Urinary bladder (tissue), 4 donors: ENCODE data around the gene SNAP47. TPM values are rescaled to one million over a fixed set of nuclear protein-coding genes. Genes with fewer than 3 reads are reported as not detected.

ENCODE experiments used
- DNase-seq: peaks from one replicate; pipeline ENCODE4 v3.0.0-alpha.2; 2015; ENCODE audit errors: extremely low spot score
- H3K27ac ChIP-seq: one replicate; pipeline ENCODE4 v1.5.1; 2013; ENCODE audit warnings: low read depth, mild to moderate bottlenecking, moderate library complexity
- H3K36me3 ChIP-seq: one replicate; pipeline ENCODE4 v1.6.1; 2013; ENCODE audit warnings: mild to moderate bottlenecking, moderate library complexity; ENCODE audit not compliant: insufficient read depth
- H3K4me1 ChIP-seq: one replicate; pipeline ENCODE4 v1.6.1; 2013; ENCODE audit warnings: mild to moderate bottlenecking, moderate library complexity; ENCODE audit not compliant: insufficient read depth
- H3K4me3 ChIP-seq: one replicate; pipeline ENCODE4 v1.5.1; 2013; ENCODE audit warnings: low read depth, low read length
- WGBS: extraction: QIAGEN DNeasy Blood & Tissue Kit; methylation state at CpG from one replicate; pipeline ENCODE4 v1.1.7; 2013; 5-methylcytosine and 5-hydroxymethylcytosine counted together
- polyA plus RNA-seq: library from polyadenylated mRNA; stranded (reverse); fragments of 200-250 nt; gene quantifications from one replicate; pipeline ENCODE4 v1.2.3, GENCODE V29; 2013
- total RNA-seq: library from RNA; depleted of rRNA; stranded (reverse); fragments of >200 nt; gene quantifications from one replicate; pipeline ENCODE4 v1.2.3, GENCODE V29; 2014
- donor health status: healthy with polysubstance abuse.
- donor health status: healthy.

The SNAP47 gene
- total and polyA plus RNA-seq, 2 donors = 33.8 to 37.0 TPM

DNA sequence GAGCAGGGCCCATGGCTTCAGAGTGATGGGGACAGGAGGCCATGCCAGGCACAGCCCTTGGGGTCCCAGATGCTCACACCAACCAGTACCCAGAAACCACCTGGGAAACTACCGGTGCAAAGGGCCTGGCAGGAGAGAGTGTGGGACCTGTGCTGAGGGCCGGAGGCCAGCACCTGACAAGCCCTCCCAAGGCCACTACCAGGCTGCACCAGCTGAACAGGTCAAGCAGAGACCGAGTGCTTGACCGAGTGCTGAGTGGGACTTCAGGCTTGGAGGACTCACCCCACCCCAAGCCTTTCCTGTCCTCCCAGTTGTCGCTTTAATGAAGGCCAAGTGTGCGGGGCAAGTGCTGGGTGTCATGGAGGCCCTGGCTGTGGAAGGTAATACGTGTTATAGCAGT lies 36.5 kb downstream of the SNAP47 start:
- no peak for DNase-seq
- Histone ChIP-seq H3K4me1 (no peaks in the 10 kb centered on the region), H3K27ac (no peak overlapping the region), H3K36me3 (no peaks in the 10 kb centered on the region), H3K4me3 (no peak overlapping the region)
- 96% methylated on average over 7 of the region's 7 CpGs for WGBS

DNA sequence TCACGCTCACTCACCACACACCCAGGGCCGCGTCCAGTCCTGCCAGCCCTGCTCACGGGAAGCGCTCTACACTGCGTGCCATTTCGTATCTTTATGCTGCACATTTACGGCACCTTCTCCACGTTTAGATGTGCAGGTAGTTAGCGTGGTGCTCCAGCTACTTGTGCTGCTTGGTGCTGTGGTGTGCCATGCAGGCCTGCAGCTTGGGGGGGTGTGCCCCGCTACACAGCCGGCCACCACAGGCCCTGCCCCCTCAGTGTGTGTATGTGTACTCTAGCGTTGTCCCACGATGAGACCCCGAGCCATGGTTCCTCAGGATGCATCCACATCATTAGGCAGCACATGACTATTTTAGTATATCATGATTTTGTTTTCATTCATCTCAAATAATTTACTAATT lies 38.3 kb downstream of the SNAP47 start:
- 92% methylated on average over 15 of the region's 15 CpGs for WGBS
- no peaks in the 10 kb centered on the region for H3K4me1 ChIP-seq
- H3K4me3 ChIP-seq = no peak overlapping the region
- H3K36me3 ChIP-seq = no peaks in the 10 kb centered on the region
- no peak for DNase-seq
- H3K27ac ChIP-seq = no peak overlapping the region

DNA sequence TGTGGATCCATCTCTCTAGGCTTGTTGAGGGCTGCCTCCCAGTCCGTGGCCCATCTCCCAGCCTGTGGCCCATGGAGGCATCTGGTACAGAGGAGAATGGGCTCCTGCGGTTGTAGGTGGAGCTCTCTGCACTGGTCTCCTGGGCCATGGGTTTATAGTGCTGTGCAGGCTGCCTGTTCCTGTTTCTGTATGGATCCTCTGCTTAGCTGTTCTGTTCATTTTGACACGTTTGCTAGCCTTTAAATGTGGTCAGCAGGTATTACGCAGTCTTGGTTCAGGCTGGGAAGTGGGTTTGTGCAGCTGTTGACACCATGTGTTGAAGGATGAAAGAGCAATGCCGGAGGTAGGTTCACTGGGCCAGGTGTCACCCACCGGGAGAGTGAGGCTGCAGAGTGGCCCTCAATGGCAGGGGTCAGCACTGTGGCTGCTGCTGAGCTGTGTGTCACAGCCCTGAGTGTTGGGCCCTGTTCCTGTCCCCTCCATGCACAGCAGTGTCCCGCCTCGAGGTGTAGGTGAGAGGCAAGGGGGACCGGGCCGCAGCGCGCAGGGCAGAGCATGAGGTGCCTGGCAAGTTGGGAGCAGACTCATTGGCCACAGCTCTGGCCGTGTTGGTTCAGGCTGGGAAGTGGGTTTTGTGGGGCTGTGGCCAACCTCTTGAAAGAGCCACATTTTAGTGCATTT lies 39.0 kb downstream of the SNAP47 start:
- Histone ChIP-seq H3K27ac (no peak overlapping the region), H3K36me3 (no peaks in the 10 kb centered on the region), H3K4me3 (no peak overlapping the region), H3K4me1 (no peaks in the 10 kb centered on the region)
- no peak for DNase-seq
- WGBS = 91% methylated on average over 13 of the region's 13 CpGs

DNA sequence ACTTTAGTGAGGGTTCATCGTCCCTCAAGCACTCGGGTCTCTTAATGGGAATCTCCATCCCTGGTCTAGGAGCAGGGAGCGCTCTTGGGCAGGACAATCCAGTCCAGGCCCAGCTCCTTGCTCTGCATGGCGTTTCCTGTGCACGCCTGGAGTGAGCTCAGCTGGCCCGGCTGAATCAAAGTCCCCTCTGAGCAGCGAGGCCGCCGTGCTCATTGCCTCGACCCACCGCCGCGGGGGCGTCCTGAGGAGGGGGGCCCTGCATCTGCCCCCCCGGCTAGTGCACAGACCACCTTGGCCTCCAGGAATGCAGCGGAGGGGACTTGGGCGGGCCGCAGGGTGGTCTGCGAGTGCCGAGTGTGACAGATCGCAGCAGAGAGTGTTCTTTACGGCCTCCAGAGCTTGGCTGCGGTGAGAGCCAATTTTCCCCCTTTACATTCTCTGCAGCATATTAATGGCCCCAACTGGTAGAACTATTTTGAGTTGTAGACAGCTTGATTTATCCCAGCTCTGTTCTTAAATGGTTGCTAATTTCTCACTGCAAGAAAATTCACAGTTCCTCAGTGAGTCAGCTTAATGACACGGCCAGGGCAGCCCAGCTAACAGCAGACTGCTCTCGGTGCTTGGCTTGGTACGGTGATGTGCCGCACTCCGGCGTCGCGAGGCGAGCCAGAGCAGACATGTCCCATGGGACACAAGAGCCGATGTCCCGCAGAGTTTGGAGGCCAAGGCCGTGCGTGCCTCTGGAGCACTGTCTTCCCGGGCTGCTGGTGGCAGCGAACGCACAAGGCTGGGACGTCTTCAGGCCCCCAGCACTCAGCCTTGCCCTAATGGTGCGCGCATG lies 39.8 kb downstream of the SNAP47 start:
- no peak for DNase-seq
- H3K4me1 ChIP-seq = no peaks in the 10 kb centered on the region
- 74% methylated on average over 42 of the region's 42 CpGs for WGBS
- H3K36me3 ChIP-seq = no peaks in the 10 kb centered on the region
- no peak overlapping the region for H3K27ac ChIP-seq
- H3K4me3 ChIP-seq = no peak overlapping the region

DNA sequence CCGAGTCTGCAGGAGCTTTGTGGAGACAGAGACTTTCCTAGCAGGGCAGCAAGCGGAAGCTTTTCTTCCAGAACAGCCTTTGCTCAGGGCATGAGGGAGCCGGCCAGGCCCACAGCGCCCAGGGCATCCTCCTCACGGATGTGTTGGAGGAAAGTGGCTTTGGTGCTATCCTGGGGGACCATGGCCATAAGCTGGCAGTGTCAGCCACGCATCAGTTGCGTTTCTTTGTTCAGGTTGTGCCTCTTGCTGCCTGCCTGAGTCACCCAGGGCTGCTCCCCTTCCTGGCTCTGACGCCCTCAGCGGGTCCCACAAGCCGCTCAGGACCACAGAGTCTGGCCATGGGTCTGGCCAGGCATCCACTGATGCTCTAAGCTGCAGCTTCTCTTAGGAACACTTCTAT lies 40.6 kb downstream of the SNAP47 start:
- 95% methylated on average over 10 of the region's 10 CpGs for WGBS
- no peak overlapping the region for H3K4me3 ChIP-seq
- peaks cover 4% of the 10 kb centered on the region for H3K36me3 ChIP-seq
- no peaks in the 10 kb centered on the region for H3K4me1 ChIP-seq
- DNase-seq = no peak
- no peak overlapping the region for H3K27ac ChIP-seq

DNA sequence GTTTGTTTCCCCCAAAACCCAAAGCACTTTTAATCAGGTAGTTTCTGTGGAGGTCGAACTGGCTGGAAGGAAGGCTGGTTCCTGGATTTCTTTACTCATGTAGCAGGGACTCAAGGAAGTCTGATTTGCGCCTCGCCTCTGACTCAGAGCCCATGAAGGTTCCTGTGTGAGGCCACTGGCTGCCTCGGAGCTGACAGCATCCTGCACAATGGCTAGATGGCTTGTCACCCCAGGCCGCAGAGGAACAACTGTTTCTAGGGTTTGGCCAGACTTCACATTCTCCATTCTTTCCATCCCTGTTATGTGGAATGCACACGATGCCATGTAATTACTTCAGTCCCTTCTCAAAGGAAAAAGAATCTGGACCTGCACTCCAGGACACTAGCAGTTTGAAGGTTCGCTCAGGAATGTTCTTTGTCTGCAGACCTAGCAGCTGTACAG lies 41.1 kb downstream of the SNAP47 start:
- Histone ChIP-seq H3K4me3 (no peak overlapping the region), H3K36me3 (peaks cover 4% of the 10 kb centered on the region), H3K27ac (no peak overlapping the region), H3K4me1 (no peaks in the 10 kb centered on the region)
- DNase-seq = no peak
- WGBS = 92% methylated on average over 7 of the region's 7 CpGs

DNA sequence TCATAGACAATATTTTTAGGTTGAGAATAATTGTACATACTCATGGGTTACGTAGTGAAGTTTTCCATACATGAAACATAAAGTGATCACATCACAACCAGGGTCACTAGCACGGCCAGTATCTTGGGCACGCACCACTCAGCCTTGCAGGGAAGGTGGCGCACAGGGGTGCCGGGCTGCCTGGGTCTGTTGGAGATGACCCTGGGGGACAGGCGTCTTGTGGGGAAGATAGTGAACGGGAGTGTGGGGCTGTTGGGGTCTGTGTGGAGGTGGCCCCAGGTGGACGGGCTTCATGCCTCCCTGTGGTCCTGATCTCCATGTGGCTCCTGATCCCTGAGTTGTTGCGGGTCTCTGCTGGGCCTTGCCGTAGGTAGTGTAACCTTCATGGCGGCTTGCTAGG lies 41.9 kb downstream of the SNAP47 start:
- 94% methylated on average over 11 of the region's 11 CpGs for WGBS
- DNase-seq = no peak

DNA sequence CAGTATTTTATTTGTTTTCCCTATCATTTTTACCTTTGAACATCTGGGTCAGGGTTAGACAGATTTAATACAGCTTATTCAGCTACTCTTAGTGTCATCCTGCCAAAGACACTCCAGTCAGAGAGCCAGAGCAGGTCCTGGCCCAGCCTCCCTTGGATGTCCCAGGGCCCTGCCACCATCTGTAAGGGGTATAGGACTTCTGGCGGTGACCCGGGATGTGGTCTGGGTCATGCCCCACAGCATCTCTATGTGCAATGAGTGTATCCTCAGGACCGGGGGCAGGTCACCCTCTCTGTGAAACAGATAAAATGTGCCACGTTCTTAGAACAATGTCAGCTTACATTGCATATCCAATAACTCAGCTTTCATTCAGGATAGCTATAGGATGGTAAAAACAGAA lies 42.4 kb downstream of the SNAP47 start:
- DNase-seq = no peak
- H3K27ac ChIP-seq = no peak overlapping the region
- WGBS = 95% methylated on average over 4 of the region's 4 CpGs
- peaks cover 4% of the 10 kb centered on the region for H3K36me3 ChIP-seq
- no peak overlapping the region for H3K4me3 ChIP-seq
- no peaks in the 10 kb centered on the region for H3K4me1 ChIP-seq

More for the DNA sequence above, 41.9 kb downstream of the SNAP47 start:
- Histone ChIP-seq H3K36me3 (peaks cover 4% of the 10 kb centered on the region), H3K4me1 (no peaks in the 10 kb centered on the region), H3K4me3 (no peak overlapping the region), H3K27ac (no peak overlapping the region)

DNA sequence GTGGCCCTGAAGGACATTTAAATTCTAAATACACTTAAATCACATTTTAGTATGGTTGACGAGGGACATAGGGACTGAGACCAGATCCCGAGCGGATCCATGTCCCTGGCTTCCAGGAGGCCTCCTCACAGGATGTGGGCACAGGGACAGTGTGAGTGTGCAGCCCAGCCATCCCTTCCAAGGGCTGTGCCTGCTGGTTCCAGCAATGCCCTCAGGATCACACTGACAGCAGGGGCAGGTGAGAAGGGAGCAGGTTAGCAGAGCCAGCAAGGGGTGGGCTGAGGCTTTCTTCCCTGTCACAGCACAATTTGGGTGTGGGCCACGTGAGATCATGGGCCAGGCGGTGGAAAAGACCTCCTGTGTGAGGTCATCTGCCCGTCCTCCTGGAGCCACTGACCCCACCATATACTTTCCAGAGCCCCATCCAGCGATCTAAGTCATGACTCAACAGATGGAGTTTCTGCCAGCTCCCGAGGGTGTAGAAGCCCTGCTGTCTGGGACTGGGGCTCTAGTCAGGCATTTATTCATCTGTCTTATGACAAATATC lies 43.2 kb downstream of the SNAP47 start:
- no peak overlapping the region for H3K27ac ChIP-seq

DNA sequence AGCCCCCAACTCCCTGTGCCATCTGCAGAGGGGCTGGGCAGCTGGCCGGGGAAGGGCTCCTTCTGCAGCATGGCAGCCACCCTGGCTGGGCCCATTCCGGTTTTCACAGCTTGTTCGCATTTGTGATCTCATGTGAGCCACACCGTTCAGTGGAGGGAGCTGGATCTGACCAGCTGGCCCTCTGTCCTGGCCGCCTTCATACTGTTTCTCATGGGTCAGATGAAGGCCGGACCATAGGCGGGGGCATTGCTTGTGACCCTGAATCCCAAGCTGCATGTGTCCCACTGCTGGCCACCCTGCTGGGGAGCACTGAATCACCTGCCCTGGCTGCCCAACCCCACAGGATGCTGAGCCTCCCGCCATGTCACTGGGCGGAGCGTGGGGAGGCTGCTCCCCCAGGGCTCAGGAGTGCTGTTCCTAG lies 43.8 kb downstream of the SNAP47 start:
- Histone ChIP-seq H3K36me3 (peaks cover 4% of the 10 kb centered on the region), H3K27ac (no peak overlapping the region), H3K4me3 (no peak overlapping the region), H3K4me1 (no peaks in the 10 kb centered on the region)
- WGBS = 88% methylated on average over 10 of the region's 10 CpGs
- no peak for DNase-seq

More for the DNA sequence above, 43.2 kb downstream of the SNAP47 start:
- no peak overlapping the region for H3K4me3 ChIP-seq
- no peaks in the 10 kb centered on the region for H3K4me1 ChIP-seq
- H3K36me3 ChIP-seq = peaks cover 4% of the 10 kb centered on the region
- WGBS = 83% methylated on average over 8 of the region's 8 CpGs
- no peak for DNase-seq

DNA sequence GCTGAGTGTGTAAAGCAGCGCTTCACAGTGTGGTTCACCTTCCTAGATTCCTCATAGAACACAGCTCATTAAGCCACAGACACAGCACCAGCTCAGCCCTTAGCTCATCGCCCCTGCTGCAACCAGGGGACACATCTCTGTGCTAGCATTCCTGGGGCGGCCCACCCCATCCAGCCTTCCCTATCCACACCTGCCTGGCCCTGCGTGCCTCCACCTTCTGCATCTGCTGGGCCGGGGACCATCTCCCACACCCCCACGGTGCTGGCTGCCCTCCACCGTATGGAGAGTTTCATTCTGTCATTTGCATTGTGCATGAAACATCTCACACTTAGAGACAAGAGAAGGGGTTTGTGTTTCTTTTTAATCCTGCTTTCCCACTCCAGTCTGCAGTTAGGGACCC lies 44.5 kb downstream of the SNAP47 start:
- Histone ChIP-seq H3K4me3 (no peak overlapping the region), H3K4me1 (no peaks in the 10 kb centered on the region), H3K27ac (no peak overlapping the region), H3K36me3 (peaks cover 4% of the 10 kb centered on the region)
- no peak for DNase-seq
- WGBS = 89% methylated on average over 7 of the region's 7 CpGs

DNA sequence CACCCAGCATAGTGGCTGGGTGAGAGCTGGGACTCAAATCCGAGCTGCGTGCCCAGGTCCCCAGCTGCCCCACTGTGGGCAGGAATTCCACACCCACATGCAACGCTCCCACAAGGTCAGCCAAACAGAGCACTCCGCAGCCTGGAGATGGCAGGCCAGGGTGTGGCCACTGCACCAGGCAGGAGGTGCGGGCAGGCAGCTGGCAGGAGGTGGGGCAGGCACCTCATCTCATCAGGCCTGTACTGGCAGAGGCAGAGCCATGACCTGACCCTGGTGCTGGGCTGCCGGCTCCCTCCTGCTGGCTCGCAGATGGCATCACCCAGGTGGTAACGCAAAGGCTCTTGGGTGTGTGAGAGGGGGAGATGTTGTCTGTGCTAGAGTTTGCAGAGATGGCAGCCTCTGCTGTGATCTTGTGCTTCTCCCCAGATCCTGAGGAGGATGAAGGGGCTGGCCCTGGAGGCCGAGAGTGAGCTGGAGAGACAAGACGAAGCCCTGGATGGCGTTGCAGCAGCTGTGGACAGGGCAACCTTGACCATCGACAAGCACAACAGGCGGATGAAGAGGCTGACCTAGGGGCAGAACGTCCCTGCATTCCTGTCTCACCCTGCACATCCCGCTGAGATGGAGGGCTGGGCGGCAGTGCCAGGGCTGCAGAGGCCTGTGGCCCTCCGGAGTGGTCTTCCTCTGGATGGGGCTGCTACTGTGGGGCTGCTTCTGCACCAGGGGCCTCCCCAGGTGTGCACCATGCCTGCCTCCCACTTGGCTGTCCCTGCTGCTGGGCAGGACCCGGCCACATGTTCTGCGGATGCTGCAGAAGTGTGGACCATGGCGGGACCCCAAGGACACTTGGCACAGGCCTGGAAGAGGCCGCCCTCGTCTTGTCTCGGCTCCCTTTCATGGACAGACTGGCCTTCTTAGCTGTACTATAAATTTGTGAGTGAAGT lies 45.1 kb downstream of the SNAP47 start:
- Histone ChIP-seq H3K4me3 (no peak overlapping the region), H3K27ac (no peak overlapping the region), H3K4me1 (no peaks in the 10 kb centered on the region), H3K36me3 (peaks cover 4% of the 10 kb centered on the region)
- WGBS = 88% methylated on average over 23 of the region's 23 CpGs
- no peak for DNase-seq

DNA sequence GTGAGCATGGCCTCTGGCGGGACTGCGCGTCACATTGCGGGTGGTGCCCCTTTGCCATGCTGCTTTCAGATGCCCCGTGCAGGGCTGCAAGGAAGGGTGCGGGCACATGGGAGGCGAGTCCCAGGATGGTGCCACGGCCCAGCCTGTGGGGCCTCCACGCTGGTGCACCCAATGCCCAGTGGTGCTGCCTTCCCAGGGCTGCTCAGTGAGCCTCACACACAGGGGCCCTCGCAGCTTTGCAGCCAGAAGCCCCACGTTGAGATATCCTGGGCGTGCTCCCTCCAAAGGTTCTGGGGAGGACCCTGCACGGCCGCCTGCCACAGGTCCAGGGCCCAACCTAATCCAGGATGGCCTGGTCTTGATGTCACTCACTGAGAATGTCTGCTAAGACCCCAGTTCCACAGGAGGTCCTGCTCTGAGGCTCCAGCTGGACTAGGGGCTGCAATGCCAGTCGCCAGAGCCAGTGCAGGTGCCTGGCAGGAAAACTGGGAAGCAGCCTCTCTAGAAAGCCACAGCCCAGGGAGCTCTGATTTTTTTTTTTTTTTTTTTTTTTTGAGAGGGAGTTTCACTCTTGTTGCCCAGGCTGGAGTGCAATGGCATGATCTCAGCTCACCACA lies 46.2 kb downstream of the SNAP47 start:
- 93% methylated on average over 15 of the region's 15 CpGs for WGBS
- no peak for DNase-seq
- no peak overlapping the region for H3K4me3 ChIP-seq
- H3K27ac ChIP-seq = no peak overlapping the region
- no peaks in the 10 kb centered on the region for H3K4me1 ChIP-seq
- H3K36me3 ChIP-seq = peaks cover 4% of the 10 kb centered on the region
